ENCODE measurements around the gene BRIP1.
"Not testable (repeated sequence)": the region's sequence is repeated elsewhere in the genome, so short reads cannot be mapped to it uniquely, and the experiment has no call there.

Gene BRIP1

GRCh38 chr17:61799812-61800484 is 63.4 kb downstream of the BRIP1 start:
- DNase-seq (ENCODE audit: low read depth): no peak

- DNase-seq (ENCODE audit: low read depth): no peak
Observed at GRCh38 chr17:61797283-61797682, 66.0 kb downstream of the BRIP1 start.

GRCh38 chr17:61795546-61795945 is 67.8 kb downstream of the BRIP1 start:
- no peak for DNase-seq (ENCODE audit: low read depth)

DNA sequence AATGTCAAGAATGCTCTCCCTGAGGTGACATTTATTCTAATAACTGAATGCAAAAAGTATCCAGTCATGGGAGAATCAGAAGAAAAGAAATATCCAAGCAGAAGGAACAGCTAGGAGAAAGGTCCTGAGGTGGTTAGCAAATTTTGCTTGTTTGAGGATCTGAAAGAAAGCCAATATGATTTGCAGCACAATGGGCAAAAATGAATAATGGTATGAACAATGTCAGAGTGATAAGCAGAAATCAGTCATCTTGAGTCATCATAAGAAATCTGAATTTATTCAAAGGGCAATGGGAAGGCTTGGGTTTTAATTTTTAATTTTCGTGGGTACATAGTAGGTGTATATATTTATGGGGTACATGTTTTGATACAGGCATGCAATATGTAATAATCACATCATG is 68.5 kb downstream of the BRIP1 start:
- DNase-seq (ENCODE audit: low read depth): no peak

DNA sequence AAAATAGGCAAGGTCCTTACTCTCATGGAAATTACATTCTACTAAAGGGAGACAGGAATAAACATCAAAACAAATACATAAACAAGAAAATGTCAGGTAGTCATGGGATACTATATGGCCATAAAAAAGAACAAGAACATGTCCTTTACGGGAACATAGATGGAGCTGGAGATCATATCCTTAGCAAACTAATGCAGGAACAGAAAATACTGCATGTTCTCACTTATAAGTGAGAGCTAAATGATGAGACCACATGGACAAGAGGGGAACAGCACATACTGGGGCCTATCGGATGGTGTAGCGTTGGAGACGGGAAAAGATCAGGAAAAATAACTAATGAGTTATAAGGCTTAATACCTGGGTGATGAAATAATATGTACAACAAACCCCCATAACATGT is 69.1 kb downstream of the BRIP1 start:
- DNase-seq (ENCODE audit: low read depth): no peak

DNA sequence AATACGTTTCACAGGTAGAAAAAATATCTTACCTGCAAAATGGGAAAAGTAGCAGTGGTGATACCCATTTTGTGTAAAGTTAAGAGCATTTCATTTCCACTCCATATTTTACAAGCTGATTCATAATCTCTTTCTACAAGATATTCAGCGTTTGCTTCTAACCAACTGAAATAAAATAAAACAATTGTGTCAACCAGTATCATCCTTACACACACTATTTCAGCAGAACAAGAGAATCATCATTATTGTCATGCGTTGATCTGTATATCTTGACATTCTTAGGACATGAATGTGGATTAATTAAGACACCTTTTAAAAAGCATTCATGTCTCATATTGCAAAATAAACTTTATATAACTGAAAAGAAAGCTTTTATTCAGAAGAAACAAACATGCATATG is 69.8 kb downstream of the BRIP1 start:
- no peak for DNase-seq (ENCODE audit: low read depth)

- no peak for DNase-seq (ENCODE audit: low read depth)
Observed at GRCh38 chr17:61789872-61790271, 73.5 kb downstream of the BRIP1 start.

DNA sequence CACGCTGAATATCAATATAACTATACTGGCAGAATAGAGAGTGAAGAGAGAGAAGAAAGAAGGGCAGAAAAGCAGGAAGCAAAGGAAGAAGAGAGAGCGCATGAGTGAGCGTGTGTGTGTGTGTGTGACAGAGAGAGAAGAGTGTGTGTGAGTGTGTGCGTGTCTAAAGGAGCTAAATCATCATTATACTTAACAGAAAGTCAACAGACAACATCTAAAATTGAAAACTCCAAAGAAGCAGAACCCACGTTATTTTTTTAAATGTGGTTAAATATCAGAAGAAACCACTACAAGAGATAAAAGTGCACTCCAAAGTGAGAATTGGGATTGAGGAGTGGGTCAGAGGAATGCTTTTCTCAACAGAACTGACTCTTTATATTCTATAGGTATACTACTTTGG is 77.2 kb downstream of the BRIP1 start:
- DNase-seq (ENCODE audit: low read depth): no peak

- no peak for DNase-seq (ENCODE audit: low read depth)
Observed at GRCh38 chr17:61784510-61784909, 78.8 kb downstream of the BRIP1 start.

- no peak for DNase-seq (ENCODE audit: low read depth)
Observed at GRCh38 chr17:61783556-61784304, 79.6 kb downstream of the BRIP1 start.

- DNase-seq (ENCODE audit: low read depth): no peak
Observed at GRCh38 chr17:61783120-61783519, 80.2 kb downstream of the BRIP1 start.

GRCh38 chr17:61782683-61783082 is 80.6 kb downstream of the BRIP1 start:
- no peak for DNase-seq (ENCODE audit: low read depth)

- no peak for DNase-seq (ENCODE audit: low read depth)
Observed at GRCh38 chr17:61775364-61775763, 88.0 kb downstream of the BRIP1 start.

DNA sequence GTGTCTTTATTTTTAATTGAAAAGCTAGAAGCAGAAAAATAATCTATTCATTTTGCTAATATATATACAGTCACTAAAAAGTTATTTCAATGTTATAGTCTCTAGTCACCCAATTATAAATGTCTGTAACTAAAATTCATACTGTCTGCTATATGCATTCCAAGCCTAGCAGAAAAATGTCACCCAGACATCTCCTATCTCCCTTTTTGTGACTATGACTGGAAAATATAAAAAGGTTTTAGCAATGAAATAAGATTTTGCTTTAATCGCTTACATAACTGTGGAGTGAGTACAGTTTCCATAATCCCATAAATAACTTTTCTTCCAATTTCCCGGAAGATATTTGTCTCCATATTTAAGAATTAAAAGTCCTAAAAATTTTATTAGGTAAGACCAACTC is 88.6 kb downstream of the BRIP1 start:
- no peak for DNase-seq (ENCODE audit: low read depth)

- DNase-seq (ENCODE audit: low read depth): not testable (repeated sequence)
Observed at GRCh38 chr17:61774087-61774486, 89.2 kb downstream of the BRIP1 start.

- DNase-seq (ENCODE audit: low read depth): no peak
Observed at GRCh38 chr17:61770752-61771533, 92.4 kb downstream of the BRIP1 start.

GRCh38 chr17:61770043-61770442 is 93.3 kb downstream of the BRIP1 start:
- DNase-seq (ENCODE audit: low read depth): no peak

GRCh38 chr17:61768405-61768804 is 94.9 kb downstream of the BRIP1 start:
- no peak for DNase-seq (ENCODE audit: low read depth)

DNA sequence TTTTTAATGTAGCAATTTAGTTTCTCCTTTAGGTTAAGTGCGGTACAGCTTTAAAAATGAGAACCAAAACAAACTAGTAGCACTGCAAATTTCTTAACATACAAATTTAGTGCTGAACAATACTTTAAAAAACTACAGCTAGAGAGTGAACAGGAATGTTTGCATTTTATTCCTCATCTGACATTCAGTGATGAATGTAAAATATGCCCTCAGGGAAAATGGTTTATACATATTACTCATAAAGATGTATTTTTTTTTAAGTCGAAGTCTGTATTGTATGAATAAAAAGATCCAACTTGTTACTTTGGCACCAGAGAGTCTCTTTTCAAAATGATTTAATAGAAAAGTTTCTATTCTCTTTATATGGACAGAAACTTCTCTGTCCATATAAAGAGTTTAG is 96.8 kb downstream of the BRIP1 start:
- DNase-seq (ENCODE audit: low read depth): no peak

DNA sequence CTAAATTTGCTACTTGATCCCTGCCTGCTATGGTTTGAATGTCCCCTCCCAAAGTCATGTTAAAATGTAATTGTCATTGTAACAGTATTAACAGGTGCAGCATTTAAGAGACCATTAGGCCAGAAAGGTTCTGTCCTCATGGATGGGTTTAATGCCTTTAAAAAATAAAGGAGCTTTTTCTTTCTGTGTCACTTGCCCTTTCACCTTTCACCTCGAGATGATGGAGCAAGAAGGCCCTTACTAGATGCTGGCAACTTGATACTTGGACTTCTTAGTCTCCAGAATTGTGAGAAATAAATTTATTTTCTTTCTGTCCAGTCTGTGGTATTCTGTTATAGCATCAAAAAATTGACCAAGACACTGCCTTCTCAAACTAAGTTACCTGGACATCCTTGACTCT is 98.5 kb downstream of the BRIP1 start:
- DNase-seq (ENCODE audit: low read depth): no peak

- DNase-seq (ENCODE audit: low read depth): no peak
Observed at GRCh38 chr17:61761827-61762226, 101.5 kb downstream of the BRIP1 start.

DNA sequence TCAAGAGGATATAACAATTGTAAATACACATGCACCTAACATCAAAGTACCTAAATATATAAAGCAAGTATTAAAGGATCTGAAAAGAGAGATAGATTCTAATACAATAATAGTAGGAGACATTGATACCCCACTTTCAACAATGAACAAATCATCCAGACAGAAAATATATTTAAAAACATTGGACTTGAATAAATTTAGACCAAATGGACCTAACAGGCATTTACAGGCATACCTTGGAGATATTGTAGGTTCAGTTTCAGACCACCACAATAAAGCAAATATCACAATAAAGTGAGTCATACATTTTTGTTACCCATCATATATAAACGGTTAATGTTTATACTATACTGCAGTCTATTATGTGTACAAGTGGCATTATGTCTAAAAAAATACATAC is 104.0 kb downstream of the BRIP1 start:
- DNase-seq (ENCODE audit: low read depth): no peak

- no peak for DNase-seq (ENCODE audit: low read depth)
Observed at GRCh38 chr17:61758430-61758829, 104.9 kb downstream of the BRIP1 start.

All from stimulated activated CD4-positive, alpha-beta T cell treated with anti-CD3 and anti-CD28 coated beads, Interleukin-2, amount 100 ng/mL, for 4 hours (primary cell).